Measurements from ENCODE around the gene APBB2. TPM values are rescaled to one million over a fixed set of nuclear protein-coding genes. Genes with fewer than 3 reads are reported as not detected.

APBB2 gene
- total and polyA plus RNA-seq, 10 of the 15 experiments (the other 5 are each of a cell fraction or from before 2014, with no cell fraction given), result 2.7 to 24.6 (median 19.0) TPM

DNA sequence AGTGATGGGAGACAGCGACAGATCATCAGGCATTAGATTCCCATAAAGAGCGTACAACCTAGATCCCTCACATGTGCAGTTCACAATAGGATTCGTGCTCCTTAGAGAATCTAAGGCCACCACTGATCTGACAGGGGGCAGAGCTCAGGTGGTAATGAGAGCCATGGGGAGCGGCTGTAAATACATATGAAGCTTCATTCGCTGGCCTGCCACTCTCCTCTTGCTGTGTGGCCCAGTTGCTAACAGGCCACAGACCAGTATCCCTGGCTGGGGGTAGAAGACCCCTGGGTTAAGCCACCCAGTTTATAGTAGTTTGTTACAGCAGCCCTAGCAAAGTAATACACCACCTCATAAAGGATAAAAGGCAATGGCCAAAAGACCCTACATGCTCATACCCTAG, 30.3 kb downstream of the APBB2 start:
- H3K9me3 ChIP-seq (replicated peaks; ENCODE audit: control insufficient read depth, insufficient read depth, low read length), result no peaks in the 10 kb centered on the region; the same call in 1 of the 3 replicates
- DNase-seq (ENCODE audit: low read depth, low spot score), result no peak
- H3K79me2 ChIP-seq (ENCODE audit: control insufficient read depth, insufficient read depth, low read length), result peaks cover 52% of the 10 kb centered on the region
- RAD21 ChIA-PET (ENCODE audit: unreplicated experiment), result interaction anchor here (4.6 kb wide), 1 partner anchor 21 kb away, joined by 19 read pairs; no protein-coding TSS in a partner anchor
- BruUV-seq (replicated peaks), result no TSS peak
- no peak overlapping the region for H3K27ac ChIP-seq (ENCODE audit: control insufficient read depth, insufficient read depth)
- WGBS (ENCODE audit: insufficient coverage, insufficient replicate concordance, low lambda C conversion rate, missing lambda C conversion rate), result 73% methylated on average over 5 of the region's 5 CpGs
- no peaks in the 10 kb centered on the region for H4K20me1 ChIP-seq (ENCODE audit: control insufficient read depth, insufficient read depth)
- in situ Hi-C loops (cut with MboI), result loop anchor here (25.0 kb wide), 1 partner anchor 1822 kb away; the partner anchor contains the start of gene RFC1
- SMC1A ChIA-PET (ENCODE audit: uncharacterized antibody, unreplicated experiment), result interaction anchor here (0.7 to 5.0 kb wide), 6 partner anchors 9 to 205 kb away, joined by 3 to 81 read pairs (median 4); no protein-coding TSS in a partner anchor
- intact Hi-C loops (cut with micrococcal nuclease; ENCODE audit: unreplicated experiment), result no loop called here
- no peaks in the 10 kb centered on the region for H3K36me3 ChIP-seq (ENCODE audit: control insufficient read depth in 2 of 2, insufficient read depth in 2 of 2, low read length in 1 of 2)
- no peak overlapping the region for H3K4me2 ChIP-seq (ENCODE audit: control insufficient read depth, insufficient read depth)
- no peak for FAIRE-seq
- no peak overlapping the region for H2AFZ ChIP-seq (ENCODE audit: control insufficient read depth, low read depth, low read length)
- peaks cover 10% of the 10 kb centered on the region for H3K4me1 ChIP-seq (ENCODE audit: control insufficient read depth, insufficient read depth, low read length)
- no peak overlapping the region for H3K9ac ChIP-seq (ENCODE audit: control insufficient read depth, insufficient read depth, low read length)
- no peak overlapping the region for H3K4me3 ChIP-seq
- POLR2A ChIA-PET, result interaction anchor here (1.4 to 1.6 kb wide), 2 partner anchors 9 to 11 kb away, joined by 3 to 5 read pairs; no protein-coding TSS in a partner anchor
- CTCF ChIA-PET, result interaction anchor here (1.3 to 6.5 kb wide), 2 partner anchors 9 to 30 kb away, joined by 3 to 50 read pairs; no protein-coding TSS in a partner anchor
- no peak for ATAC-seq
- no peak for TF ChIP-seq HDAC6 (IDR thresholded peaks at IDR 0.05; ENCODE audit: unreplicated experiment)
- no peak for TF ChIP-seq MEF2B (IDR thresholded peaks at IDR 0.05; ENCODE audit: partially characterized antibody, poor library complexity, severe bottlenecking)
- no peak for TF ChIP-seq BMI1 (IDR thresholded peaks at IDR 0.05; ENCODE audit: borderline replicate concordance)
- TF ChIP-seq DPF2 (IDR thresholded peaks at IDR 0.05), result no peak
- no peak for TF ChIP-seq PAX8 (IDR thresholded peaks at IDR 0.05)
- TF ChIP-seq, protein P1, sequence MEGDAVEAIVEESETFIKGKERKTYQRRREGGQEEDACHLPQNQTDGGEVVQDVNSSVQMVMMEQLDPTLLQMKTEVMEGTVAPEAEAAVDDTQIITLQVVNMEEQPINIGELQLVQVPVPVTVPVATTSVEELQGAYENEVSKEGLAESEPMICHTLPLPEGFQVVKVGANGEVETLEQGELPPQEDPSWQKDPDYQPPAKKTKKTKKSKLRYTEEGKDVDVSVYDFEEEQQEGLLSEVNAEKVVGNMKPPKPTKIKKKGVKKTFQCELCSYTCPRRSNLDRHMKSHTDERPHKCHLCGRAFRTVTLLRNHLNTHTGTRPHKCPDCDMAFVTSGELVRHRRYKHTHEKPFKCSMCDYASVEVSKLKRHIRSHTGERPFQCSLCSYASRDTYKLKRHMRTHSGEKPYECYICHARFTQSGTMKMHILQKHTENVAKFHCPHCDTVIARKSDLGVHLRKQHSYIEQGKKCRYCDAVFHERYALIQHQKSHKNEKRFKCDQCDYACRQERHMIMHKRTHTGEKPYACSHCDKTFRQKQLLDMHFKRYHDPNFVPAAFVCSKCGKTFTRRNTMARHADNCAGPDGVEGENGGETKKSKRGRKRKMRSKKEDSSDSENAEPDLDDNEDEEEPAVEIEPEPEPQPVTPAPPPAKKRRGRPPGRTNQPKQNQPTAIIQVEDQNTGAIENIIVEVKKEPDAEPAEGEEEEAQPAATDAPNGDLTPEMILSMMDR (IDR thresholded peaks at IDR 0.05 in 2 of 3, conservative IDR thresholded peaks at IDR 0.05 in 1 of 3; ENCODE audit: control insufficient read depth in 2 of 3, extremely low read depth in 1 of 3, insufficient read depth in 1 of 3, low read depth in 3 of 3, low read length in 3 of 3), result no peak
- no peak for TF ChIP-seq RB1 (IDR thresholded peaks at IDR 0.05; ENCODE audit: borderline replicate concordance)
- no peak for TF ChIP-seq POLR2A (IDR thresholded peaks at IDR 0.05; ENCODE audit: low read depth, low read length)
- TF ChIP-seq HCFC1 (IDR thresholded peaks at IDR 0.05; ENCODE audit: low read length), result no peak
- TF ChIP-seq CBX3 (IDR thresholded peaks at IDR 0.05; ENCODE audit: borderline replicate concordance, low read depth), result no peak
- TF ChIP-seq NRF1 (conservative IDR thresholded peaks at IDR 0.05; ENCODE audit: low read depth, low read length), result no peak
- TF ChIP-seq POLR2AphosphoS5 (IDR thresholded peaks at IDR 0.05; ENCODE audit: low read length), result no peak
- TF ChIP-seq MXI1 (IDR thresholded peaks at IDR 0.05; ENCODE audit: low read depth, low read length), result no peak
- no peak for TF ChIP-seq NR2C2 (IDR thresholded peaks at IDR 0.05; ENCODE audit: borderline replicate concordance, control insufficient read depth, insufficient read length, low read depth)
- no peak for TF ChIP-seq BHLHE40 (IDR thresholded peaks at IDR 0.05; ENCODE audit: borderline replicate concordance in 1 of 2, low read depth in 2 of 2, low read length in 1 of 2)
- no peak for TF ChIP-seq SMAD1 (IDR thresholded peaks at IDR 0.05; ENCODE audit: low read depth, partially characterized antibody)
- no peaks in the 10 kb centered on the region for H3K27me3 ChIP-seq (replicated peaks in 1 of 2; ENCODE audit: control insufficient read depth in 2 of 2, insufficient read depth in 2 of 2, low read length in 1 of 2)
